Measurements from ENCODE around the gene OSCP1. TPM values are rescaled to one million over a fixed set of nuclear protein-coding genes. Genes with fewer than 3 reads are reported as not detected.

OSCP1 gene
- total RNA-seq, 1 experiment from 2014 or later, result 5.5 TPM

DNA sequence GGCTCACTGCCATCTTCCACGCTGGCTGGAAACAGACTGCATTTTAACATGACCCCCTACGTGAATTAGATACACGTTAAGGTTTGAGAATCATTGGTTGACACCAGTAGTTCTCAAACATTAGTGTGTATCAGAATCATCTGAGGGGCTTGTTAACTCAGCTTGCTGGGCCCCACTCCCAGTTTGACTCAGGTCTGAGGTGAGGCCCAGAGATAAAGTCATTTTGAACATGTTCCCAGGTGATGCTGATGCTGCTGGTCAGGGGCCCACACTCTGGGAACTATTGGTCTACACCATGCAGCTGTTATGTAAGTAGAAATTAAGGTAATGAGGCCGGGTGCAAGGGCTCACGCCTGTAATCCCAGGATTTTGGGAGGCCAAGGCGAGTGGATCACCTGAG, 53.9 kb downstream of the OSCP1 start:
- intact Hi-C loops (cut with micrococcal nuclease; ENCODE audit: unreplicated experiment), result no loop called here
- no peaks in the 10 kb centered on the region for H3K9me3 ChIP-seq (ENCODE audit: control insufficient read depth, insufficient read depth, low read depth, low read length)
- no peak for ATAC-seq
- no peak for DNase-seq (ENCODE audit: low read depth, low spot score)
- ChIA-PET CTCF (interaction anchor here (0.7 kb wide), 1 partner anchor 57 kb away, joined by 3 read pairs; no protein-coding TSS in a partner anchor), POLR2A (no interaction called here)
- H3K36me3 ChIP-seq (ENCODE audit: control insufficient read depth, insufficient read depth, low read length), result no peaks in the 10 kb centered on the region
- no TSS peak for BruUV-seq (replicated peaks)
- no peaks in the 10 kb centered on the region for H3K27me3 ChIP-seq (ENCODE audit: control insufficient read depth, insufficient read depth, low read length)
- in situ Hi-C loops (cut with HindIII; ENCODE audit: low pct_unique_long_range_greater_than_20kb, low sequenced_read_pairs), result no loop called here
- no peaks in the 10 kb centered on the region for H3K4me1 ChIP-seq (ENCODE audit: control insufficient read depth, insufficient read depth, low read length)
- TF ChIP-seq, protein P1, sequence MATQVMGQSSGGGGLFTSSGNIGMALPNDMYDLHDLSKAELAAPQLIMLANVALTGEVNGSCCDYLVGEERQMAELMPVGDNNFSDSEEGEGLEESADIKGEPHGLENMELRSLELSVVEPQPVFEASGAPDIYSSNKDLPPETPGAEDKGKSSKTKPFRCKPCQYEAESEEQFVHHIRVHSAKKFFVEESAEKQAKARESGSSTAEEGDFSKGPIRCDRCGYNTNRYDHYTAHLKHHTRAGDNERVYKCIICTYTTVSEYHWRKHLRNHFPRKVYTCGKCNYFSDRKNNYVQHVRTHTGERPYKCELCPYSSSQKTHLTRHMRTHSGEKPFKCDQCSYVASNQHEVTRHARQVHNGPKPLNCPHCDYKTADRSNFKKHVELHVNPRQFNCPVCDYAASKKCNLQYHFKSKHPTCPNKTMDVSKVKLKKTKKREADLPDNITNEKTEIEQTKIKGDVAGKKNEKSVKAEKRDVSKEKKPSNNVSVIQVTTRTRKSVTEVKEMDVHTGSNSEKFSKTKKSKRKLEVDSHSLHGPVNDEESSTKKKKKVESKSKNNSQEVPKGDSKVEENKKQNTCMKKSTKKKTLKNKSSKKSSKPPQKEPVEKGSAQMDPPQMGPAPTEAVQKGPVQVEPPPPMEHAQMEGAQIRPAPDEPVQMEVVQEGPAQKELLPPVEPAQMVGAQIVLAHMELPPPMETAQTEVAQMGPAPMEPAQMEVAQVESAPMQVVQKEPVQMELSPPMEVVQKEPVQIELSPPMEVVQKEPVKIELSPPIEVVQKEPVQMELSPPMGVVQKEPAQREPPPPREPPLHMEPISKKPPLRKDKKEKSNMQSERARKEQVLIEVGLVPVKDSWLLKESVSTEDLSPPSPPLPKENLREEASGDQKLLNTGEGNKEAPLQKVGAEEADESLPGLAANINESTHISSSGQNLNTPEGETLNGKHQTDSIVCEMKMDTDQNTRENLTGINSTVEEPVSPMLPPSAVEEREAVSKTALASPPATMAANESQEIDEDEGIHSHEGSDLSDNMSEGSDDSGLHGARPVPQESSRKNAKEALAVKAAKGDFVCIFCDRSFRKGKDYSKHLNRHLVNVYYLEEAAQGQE (IDR thresholded peaks at IDR 0.05; ENCODE audit: insufficient read depth in 1 of 2, low read depth in 2 of 2, low read length in 1 of 2), result no peak
- TF ChIP-seq TCF7L2 (IDR thresholded peaks at IDR 0.05; ENCODE audit: low read depth, low read length), result no peak
- TF ChIP-seq, protein P2, sequence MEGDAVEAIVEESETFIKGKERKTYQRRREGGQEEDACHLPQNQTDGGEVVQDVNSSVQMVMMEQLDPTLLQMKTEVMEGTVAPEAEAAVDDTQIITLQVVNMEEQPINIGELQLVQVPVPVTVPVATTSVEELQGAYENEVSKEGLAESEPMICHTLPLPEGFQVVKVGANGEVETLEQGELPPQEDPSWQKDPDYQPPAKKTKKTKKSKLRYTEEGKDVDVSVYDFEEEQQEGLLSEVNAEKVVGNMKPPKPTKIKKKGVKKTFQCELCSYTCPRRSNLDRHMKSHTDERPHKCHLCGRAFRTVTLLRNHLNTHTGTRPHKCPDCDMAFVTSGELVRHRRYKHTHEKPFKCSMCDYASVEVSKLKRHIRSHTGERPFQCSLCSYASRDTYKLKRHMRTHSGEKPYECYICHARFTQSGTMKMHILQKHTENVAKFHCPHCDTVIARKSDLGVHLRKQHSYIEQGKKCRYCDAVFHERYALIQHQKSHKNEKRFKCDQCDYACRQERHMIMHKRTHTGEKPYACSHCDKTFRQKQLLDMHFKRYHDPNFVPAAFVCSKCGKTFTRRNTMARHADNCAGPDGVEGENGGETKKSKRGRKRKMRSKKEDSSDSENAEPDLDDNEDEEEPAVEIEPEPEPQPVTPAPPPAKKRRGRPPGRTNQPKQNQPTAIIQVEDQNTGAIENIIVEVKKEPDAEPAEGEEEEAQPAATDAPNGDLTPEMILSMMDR (IDR thresholded peaks at IDR 0.05), result no peak
- TF ChIP-seq POLR2AphosphoS5 (IDR thresholded peaks at IDR 0.05; ENCODE audit: low read depth, low read length), result no peak
- no peak for TF ChIP-seq SIN3A (IDR thresholded peaks at IDR 0.05; ENCODE audit: borderline replicate concordance, insufficient read depth, low read depth, low read length)
- no peak overlapping the region for H3K27ac ChIP-seq (ENCODE audit: low read length)
- H3K4me3 ChIP-seq (ENCODE audit: low read depth in 2 of 2, low read length in 2 of 2), result peak overlapping the region in 1 of 2 experiments; percentile 93; a peak in 2 of 4 replicates

DNA sequence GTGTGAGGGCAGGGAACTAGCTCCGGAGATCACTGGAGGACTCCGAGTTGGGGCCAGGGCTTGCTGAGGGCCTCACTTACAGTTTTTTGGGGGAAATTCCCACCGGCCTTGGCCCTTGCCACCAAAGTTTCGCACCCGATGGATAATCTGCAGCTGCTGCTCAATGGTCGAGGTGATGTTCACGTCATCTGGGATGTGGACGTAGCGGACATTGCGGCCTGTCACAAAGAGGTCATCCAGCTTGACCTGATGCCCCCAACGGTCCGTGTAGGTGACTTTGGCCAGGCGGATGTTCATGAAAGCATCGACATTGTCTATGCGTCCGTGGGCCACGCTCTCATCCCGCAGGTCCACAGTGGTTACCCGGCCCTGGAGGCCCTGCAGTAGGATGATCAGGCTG, 56.6 kb downstream of the OSCP1 start:
- ChIA-PET CTCF (no interaction called here), POLR2A (no interaction called here)
- Histone ChIP-seq H3K4me1 (ENCODE audit: control insufficient read depth, insufficient read depth, low read length) (0 out of 2 replicates have a peak, but pooled peaks cover 2% of the 10 kb centered on the region), H3K27me3 (ENCODE audit: control insufficient read depth, insufficient read depth, low read length) (no peaks in the 10 kb centered on the region), H3K9me3 (ENCODE audit: control insufficient read depth, insufficient read depth, low read depth, low read length) (no peaks in the 10 kb centered on the region), H3K36me3 (ENCODE audit: control insufficient read depth, insufficient read depth, low read length) (no peaks in the 10 kb centered on the region), H3K4me3 (ENCODE audit: low read depth in 2 of 2, low read length in 2 of 2) (no peak overlapping the region), H3K27ac (ENCODE audit: low read length) (no peak overlapping the region)
- in situ Hi-C loops (cut with HindIII; ENCODE audit: low pct_unique_long_range_greater_than_20kb, low sequenced_read_pairs), result no loop called here
- TF ChIP-seq, protein P2 (IDR thresholded peaks at IDR 0.05), result no peak
- TF ChIP-seq, protein P1 (IDR thresholded peaks at IDR 0.05; ENCODE audit: insufficient read depth in 1 of 2, low read depth in 2 of 2, low read length in 1 of 2), result no peak
- TF ChIP-seq POLR2AphosphoS5 (IDR thresholded peaks at IDR 0.05; ENCODE audit: low read depth, low read length), result no peak
- ATAC-seq (no peak), DNase-seq (ENCODE audit: low read depth, low spot score) (no peak)
- no TSS peak for BruUV-seq (replicated peaks)
- intact Hi-C loops (cut with micrococcal nuclease; ENCODE audit: unreplicated experiment), result no loop called here
